ENCODE results near the gene TAS2R30. TPM values are rescaled to one million over a fixed set of nuclear protein-coding genes. Genes with fewer than 3 reads are reported as not detected.

Gene TAS2R30, protein sequence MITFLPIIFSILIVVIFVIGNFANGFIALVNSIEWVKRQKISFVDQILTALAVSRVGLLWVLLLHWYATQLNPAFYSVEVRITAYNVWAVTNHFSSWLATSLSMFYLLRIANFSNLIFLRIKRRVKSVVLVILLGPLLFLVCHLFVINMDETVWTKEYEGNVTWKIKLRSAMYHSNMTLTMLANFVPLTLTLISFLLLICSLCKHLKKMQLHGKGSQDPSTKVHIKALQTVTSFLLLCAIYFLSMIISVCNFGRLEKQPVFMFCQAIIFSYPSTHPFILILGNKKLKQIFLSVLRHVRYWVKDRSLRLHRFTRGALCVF
- total RNA-seq: 7.4 and 9.2 TPM in 2 replicates

DNA sequence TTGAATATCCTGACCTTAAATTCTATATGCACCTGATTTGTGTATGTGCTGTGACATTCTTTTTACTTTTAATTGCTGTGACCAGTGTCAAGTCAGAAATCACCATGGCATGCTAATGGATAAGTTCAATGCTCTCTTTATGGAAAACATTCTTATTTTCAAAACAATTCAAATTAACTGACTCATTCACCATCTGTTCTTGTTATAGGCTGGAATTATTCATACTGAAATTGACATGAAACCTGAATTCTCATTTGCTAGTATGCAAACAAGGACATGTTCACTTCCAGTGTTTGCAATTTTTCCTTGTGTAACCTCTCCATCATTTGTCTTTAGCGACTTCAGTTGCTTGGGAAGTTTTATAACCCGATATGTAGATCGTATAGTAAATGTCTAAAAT is at the start of gene TAS2R30:
Gene TAS2R30, minus strand, starts transcription at position 340 of the 400 bp plus-strand sequence. CDS start 400 bp downstream, outside the sequence.

GRCh38 chr12:11171145-11171968 is 36.9 kb upstream of the TAS2R30 start, which contains the start of gene SMIM10L1:
Gene SMIM10L1, plus strand, starts transcription at chr12:11171194. Its CDS starts 163 bp downstream, at chr12:11171357.

GRCh38 chr12:11092128-11092527 is 42.3 kb downstream of the TAS2R30 start, which contains the start of gene TAS2R43:
Gene TAS2R43, minus strand, starts transcription at chr12:11092313. Its CDS starts 84 bp downstream, at chr12:11092229.

Small RNA genes within 50 kb of the gene (small RNA-seq; reads per million reads assigned to genes)
- not detected for gene AC018630.1 (ENCODE audit: low replicate concordance)

Other genes with a start within 250 kb of the TAS2R30 start
- 1.8 and 3.1 TPM in 2 replicates for gene TAS2R13, start 225.1 kb downstream of the TAS2R30 start, total RNA-seq
- gene PRH2, start 205.4 kb downstream of the TAS2R30 start, total RNA-seq: 0.29 TPM in 1 of 2 replicates, not detected in the other
- 3.3 and 4.4 TPM in 2 replicates for gene TAS2R14, start 195.4 kb downstream of the TAS2R30 start, total RNA-seq
- gene TAS2R50, start 147.7 kb downstream of the TAS2R30 start, total RNA-seq: 3.9 and 4.6 TPM in 2 replicates
- 3.3 and 6.4 TPM in 2 replicates for gene TAS2R20, start 136.3 kb downstream of the TAS2R30 start, total RNA-seq
- 4.9 and 8.5 TPM in 2 replicates for gene TAS2R19, start 112.0 kb downstream of the TAS2R30 start, total RNA-seq
- 7.3 and 7.7 TPM in 2 replicates for gene TAS2R31, start 103.2 kb downstream of the TAS2R30 start, total RNA-seq
- gene TAS2R46, start 72.3 kb downstream of the TAS2R30 start, total RNA-seq: 2.6 and 3.5 TPM in 2 replicates
- gene TAS2R43, start 42.3 kb downstream of the TAS2R30 start, total RNA-seq: 6.3 TPM in 1 of 2 replicates, not detected in the other
- 5.7 and 8.3 TPM in 2 replicates for gene SMIM10L1, start 36.5 kb upstream of the TAS2R30 start, total RNA-seq
- gene TAS2R42, start 52.3 kb upstream of the TAS2R30 start, total RNA-seq: not detected in 2 replicates
- not detected in 2 replicates for gene PRB3, start 135.1 kb upstream of the TAS2R30 start, total RNA-seq
- gene PRB4, start 175.8 kb upstream of the TAS2R30 start, total RNA-seq: not detected in 2 replicates

Data from placental pericyte (primary cell).